ENCODE data around the gene GOLM1.

DNA sequence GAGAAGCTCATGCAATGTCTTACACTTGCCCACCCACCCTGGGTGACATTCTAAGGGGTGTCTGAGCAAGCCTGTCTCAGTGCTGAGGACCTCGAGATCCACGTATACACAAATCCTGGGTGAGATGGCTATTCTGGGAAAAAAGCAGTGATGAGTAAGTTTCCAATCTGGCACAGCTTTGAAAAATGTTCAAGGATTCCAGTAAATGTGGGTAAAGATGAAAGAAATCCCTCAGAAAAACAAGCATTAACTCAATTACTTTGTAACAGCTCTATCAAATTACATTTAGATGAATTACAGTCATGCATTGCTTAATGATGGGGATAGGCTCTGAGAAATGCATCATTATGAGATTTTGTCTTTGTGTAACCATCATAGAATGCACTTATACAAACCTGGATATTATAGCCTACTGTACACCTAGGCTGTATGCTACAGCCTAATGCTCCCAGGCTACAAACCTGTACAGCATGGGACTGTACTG is 26.9 kb downstream of the GOLM1 start:
- TF ChIP-seq POLR2A (IDR thresholded peaks at IDR 0.05) = no peak
- TF ChIP-seq, protein P1, sequence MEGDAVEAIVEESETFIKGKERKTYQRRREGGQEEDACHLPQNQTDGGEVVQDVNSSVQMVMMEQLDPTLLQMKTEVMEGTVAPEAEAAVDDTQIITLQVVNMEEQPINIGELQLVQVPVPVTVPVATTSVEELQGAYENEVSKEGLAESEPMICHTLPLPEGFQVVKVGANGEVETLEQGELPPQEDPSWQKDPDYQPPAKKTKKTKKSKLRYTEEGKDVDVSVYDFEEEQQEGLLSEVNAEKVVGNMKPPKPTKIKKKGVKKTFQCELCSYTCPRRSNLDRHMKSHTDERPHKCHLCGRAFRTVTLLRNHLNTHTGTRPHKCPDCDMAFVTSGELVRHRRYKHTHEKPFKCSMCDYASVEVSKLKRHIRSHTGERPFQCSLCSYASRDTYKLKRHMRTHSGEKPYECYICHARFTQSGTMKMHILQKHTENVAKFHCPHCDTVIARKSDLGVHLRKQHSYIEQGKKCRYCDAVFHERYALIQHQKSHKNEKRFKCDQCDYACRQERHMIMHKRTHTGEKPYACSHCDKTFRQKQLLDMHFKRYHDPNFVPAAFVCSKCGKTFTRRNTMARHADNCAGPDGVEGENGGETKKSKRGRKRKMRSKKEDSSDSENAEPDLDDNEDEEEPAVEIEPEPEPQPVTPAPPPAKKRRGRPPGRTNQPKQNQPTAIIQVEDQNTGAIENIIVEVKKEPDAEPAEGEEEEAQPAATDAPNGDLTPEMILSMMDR (IDR thresholded peaks at IDR 0.05) = no peak
